Vagina (tissue), 2 donors: ENCODE data around the gene TGFBR3L.

ENCODE experiments used
- POLR2A ChIP-seq, 2 donors: fragments of 450-650 bp; IDR thresholded peaks; one replicate each; pipeline ENCODE4 v1.6.1; 2017; ENCODE audit warnings: antibody characterized with exemption in 2 of 2, mild to moderate bottlenecking in 2 of 2, moderate library complexity in 2 of 2
- TF ChIP-seq, protein P1 (sequence below), 3 experiments: fragments of 450-650 bp in 2 of 3; fragments of 200-600 bp in 1 of 3; sonication (generic) in 1 of 3; IDR thresholded peaks; one replicate each; pipeline ENCODE4 v1.5.1; 2017 to 2019; ENCODE audit warnings: antibody characterized with exemption in 3 of 3, mild to moderate bottlenecking in 2 of 3, moderate library complexity in 2 of 3

- TF ChIP-seq, protein P1, sequence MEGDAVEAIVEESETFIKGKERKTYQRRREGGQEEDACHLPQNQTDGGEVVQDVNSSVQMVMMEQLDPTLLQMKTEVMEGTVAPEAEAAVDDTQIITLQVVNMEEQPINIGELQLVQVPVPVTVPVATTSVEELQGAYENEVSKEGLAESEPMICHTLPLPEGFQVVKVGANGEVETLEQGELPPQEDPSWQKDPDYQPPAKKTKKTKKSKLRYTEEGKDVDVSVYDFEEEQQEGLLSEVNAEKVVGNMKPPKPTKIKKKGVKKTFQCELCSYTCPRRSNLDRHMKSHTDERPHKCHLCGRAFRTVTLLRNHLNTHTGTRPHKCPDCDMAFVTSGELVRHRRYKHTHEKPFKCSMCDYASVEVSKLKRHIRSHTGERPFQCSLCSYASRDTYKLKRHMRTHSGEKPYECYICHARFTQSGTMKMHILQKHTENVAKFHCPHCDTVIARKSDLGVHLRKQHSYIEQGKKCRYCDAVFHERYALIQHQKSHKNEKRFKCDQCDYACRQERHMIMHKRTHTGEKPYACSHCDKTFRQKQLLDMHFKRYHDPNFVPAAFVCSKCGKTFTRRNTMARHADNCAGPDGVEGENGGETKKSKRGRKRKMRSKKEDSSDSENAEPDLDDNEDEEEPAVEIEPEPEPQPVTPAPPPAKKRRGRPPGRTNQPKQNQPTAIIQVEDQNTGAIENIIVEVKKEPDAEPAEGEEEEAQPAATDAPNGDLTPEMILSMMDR (IDR thresholded peaks at IDR 0.05): no peak
- TF ChIP-seq POLR2A (IDR thresholded peaks at IDR 0.05): no peak
Measured at GRCh38 chr19:7922836-7923195, 8.2 kb downstream of the TGFBR3L start.
